Epithelial cell of esophagus (primary cell): ENCODE data around the gene SH2D7.

Experiments
- DNase-seq: peaks from one replicate; pipeline ENCODE4 v3.0.0; 2010; ENCODE audit warnings: low read depth
- H3K4me3 ChIP-seq: 2 replicates; pipeline ENCODE4 v1.5.1; 2011; ENCODE audit warnings: mild to moderate bottlenecking, low read length, control low read depth
- TF ChIP-seq, protein P1 (sequence below): IDR thresholded peaks from 2 replicates; pipeline ENCODE4 v1.5.1; 2011; ENCODE audit warnings: low read depth, mild to moderate bottlenecking, low read length, control low read depth, inconsistent platforms; ENCODE audit not compliant: insufficient read depth; ENCODE audit errors: missing control alignments

Gene SH2D7

DNA sequence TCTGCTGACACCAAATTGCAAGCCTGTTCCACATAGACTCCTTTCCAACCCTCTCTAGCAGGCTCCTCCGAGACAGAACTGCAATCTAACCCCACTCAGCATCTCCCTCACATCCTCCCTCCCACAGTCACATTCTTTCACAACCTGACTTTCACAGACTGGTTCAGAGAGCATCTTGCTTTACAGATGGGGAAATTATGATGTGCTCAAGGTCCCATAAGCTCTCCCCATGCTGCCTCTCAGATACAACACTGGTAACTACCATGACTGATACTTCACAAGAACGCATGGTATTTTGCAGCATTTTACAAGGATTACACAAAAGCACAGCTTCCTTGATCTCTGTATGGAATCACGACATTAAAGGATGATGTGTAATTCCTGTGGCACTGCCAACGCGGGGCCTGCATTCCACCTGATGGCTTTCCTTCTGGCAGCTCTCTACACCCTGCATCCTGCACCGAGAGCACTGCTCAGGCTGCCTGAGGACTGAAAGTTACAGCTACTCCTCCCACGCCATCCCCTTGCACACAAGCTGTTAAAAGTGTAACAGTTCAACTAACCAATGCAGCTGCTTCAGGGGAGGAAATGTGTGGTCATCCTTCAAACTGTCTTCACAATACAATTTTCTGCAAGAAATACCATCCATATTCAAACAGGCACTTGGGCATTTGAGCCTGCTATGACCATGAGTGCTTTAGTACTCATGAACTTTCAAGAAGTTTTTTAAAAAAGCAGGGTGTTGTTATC, 42.5 kb upstream of the SH2D7 start:
- TF ChIP-seq, protein P1, sequence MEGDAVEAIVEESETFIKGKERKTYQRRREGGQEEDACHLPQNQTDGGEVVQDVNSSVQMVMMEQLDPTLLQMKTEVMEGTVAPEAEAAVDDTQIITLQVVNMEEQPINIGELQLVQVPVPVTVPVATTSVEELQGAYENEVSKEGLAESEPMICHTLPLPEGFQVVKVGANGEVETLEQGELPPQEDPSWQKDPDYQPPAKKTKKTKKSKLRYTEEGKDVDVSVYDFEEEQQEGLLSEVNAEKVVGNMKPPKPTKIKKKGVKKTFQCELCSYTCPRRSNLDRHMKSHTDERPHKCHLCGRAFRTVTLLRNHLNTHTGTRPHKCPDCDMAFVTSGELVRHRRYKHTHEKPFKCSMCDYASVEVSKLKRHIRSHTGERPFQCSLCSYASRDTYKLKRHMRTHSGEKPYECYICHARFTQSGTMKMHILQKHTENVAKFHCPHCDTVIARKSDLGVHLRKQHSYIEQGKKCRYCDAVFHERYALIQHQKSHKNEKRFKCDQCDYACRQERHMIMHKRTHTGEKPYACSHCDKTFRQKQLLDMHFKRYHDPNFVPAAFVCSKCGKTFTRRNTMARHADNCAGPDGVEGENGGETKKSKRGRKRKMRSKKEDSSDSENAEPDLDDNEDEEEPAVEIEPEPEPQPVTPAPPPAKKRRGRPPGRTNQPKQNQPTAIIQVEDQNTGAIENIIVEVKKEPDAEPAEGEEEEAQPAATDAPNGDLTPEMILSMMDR: no peak
- no peak overlapping the region for H3K4me3 ChIP-seq
- no peak for DNase-seq

- TF ChIP-seq, protein P1: no peak
- DNase-seq: no peak
- H3K4me3 ChIP-seq: no peak overlapping the region
Observed at GRCh38 chr15:78050441-78050809, 41.9 kb upstream of the SH2D7 start.

GRCh38 chr15:78050826-78051225, 41.5 kb upstream of the SH2D7 start:
- no peak overlapping the region for H3K4me3 ChIP-seq

DNA sequence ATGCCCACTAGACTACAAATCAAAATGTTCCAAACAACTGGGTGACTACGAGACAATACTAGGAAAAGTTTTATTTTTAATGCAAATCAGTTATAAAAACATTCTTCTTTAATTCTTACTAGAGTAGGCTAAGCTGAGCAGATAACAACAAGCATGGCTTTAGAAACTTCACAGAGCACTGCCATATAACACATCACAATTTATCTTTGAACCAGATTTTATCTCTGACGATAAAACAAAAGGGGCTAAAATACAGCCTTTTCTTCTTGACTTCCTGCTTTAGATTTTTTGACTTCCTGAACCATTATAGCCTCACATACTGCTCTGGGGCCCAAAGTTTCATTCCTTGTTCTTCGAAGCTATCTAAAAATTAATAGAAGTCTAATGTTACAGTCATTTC, 40.8 kb upstream of the SH2D7 start:
- DNase-seq: no peak
- TF ChIP-seq, protein P1: no peak
- H3K4me3 ChIP-seq: no peak overlapping the region

More at GRCh38 chr15:78050826-78051225, 41.5 kb upstream of the SH2D7 start:
- DNase-seq: no peak
- TF ChIP-seq, protein P1: no peak

- no peak overlapping the region for H3K4me3 ChIP-seq
- TF ChIP-seq, protein P1: no peak
- DNase-seq: no peak
Observed at GRCh38 chr15:78052001-78052401, 40.4 kb upstream of the SH2D7 start.

DNA sequence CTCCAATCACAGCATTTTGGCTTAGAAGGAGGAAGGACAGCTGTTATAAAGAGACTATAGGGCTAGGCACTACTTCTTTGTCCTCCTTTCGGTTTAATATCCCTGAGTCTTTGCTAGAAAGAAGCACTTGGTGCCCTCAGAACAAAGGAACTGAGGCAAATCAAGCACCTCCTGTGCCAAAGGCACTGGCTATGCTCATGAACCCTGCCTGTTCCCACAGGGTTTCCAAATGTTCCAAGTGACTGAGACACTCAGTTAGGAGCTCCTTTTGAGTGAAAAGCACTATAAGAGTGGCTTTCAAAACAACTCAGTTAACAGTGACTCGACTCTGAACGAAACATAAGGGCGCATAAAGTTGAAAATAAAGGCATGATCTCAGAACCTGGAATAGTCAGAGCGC, 39.8 kb upstream of the SH2D7 start:
- TF ChIP-seq, protein P1: no peak
- no peak overlapping the region for H3K4me3 ChIP-seq
- DNase-seq: no peak

- TF ChIP-seq, protein P1: no peak
- H3K4me3 ChIP-seq: no peak overlapping the region
- DNase-seq: no peak
Observed at GRCh38 chr15:78054518-78054917, 37.8 kb upstream of the SH2D7 start.
